Common myeloid progenitor, CD34-positive (primary cell): Measurements from ENCODE around the gene CDC42BPA.

Source experiments
- CTCF ChIA-PET: fragments of 350-600 bp; sonication (Branson Sonifier 250); formaldehyde crosslinking; loops from one replicate; lab custom pipeline; 2021; ENCODE audit warnings: antibody characterized with exemption; lab: Charles Lee
- POLR2A ChIA-PET: fragments of 350-600 bp; sonication (Branson Sonifier 250); formaldehyde crosslinking; loops from one replicate; lab custom pipeline; 2021; ENCODE audit warnings: antibody characterized with exemption; lab: Charles Lee
- DNase-seq, 3 donors: peaks; one replicate each; pipeline versions ENCODE4 v3.0.0 to v3.0.0-alpha.2; 2013
- H3K27ac ChIP-seq, 2 experiments: 1 replicate in 1 of 2; 2 replicates in 1 of 2; pipeline ENCODE4 v1.7.0; 2013; ENCODE audit warnings: inconsistent platforms in 2 of 2, low read length in 2 of 2, mild to moderate bottlenecking in 2 of 2, low read depth in 1 of 2, moderate library complexity in 1 of 2; ENCODE audit not compliant: severe bottlenecking in 2 of 2, insufficient read depth in 1 of 2, poor library complexity in 1 of 2
- H3K27me3 ChIP-seq, 5 experiments: replicated peaks in 2 of 5; 1 replicate in 3 of 5; 2 replicates in 2 of 5; pipeline versions ENCODE4 v1.6.1 to v1.7.0; 2013; ENCODE audit warnings: low read length in 4 of 5, mild to moderate bottlenecking in 2 of 5, moderate library complexity in 2 of 5, inconsistent platforms in 1 of 5; ENCODE audit not compliant: insufficient read depth in 5 of 5, control insufficient read depth in 4 of 5
- H3K36me3 ChIP-seq, 4 experiments: 1 replicate in 2 of 4; 2 replicates in 2 of 4; pipeline versions ENCODE4 v1.6.1 to v1.7.0; 2013; ENCODE audit warnings: low read length in 3 of 4, control low read depth in 1 of 4, mild to moderate bottlenecking in 1 of 4; ENCODE audit not compliant: control insufficient read depth in 4 of 4, insufficient read depth in 4 of 4
- H3K4me1 ChIP-seq, 4 experiments: 1 replicate in 3 of 4; 2 replicates in 1 of 4; pipeline versions ENCODE4 v1.6.1 to v1.7.1; 2013; ENCODE audit warnings: low read length in 3 of 4, mild to moderate bottlenecking in 3 of 4, control low read depth in 1 of 4, inconsistent platforms in 1 of 4, moderate library complexity in 1 of 4; ENCODE audit not compliant: control insufficient read depth in 4 of 4, insufficient read depth in 4 of 4; ENCODE audit errors: control extremely low read depth in 1 of 4
- H3K4me3 ChIP-seq, 7 experiments: 1 replicate in 4 of 7; 2 replicates in 3 of 7; pipeline versions ENCODE4 v1.5.1 to v1.7.0; 2013; ENCODE audit warnings: mild to moderate bottlenecking in 7 of 7, low read length in 6 of 7, moderate library complexity in 6 of 7, inconsistent platforms in 2 of 7, low read depth in 2 of 7, control low read depth in 1 of 7; ENCODE audit not compliant: insufficient read depth in 4 of 7, control insufficient read depth in 1 of 7; ENCODE audit errors: extremely low read depth in 1 of 7
- H3K9me3 ChIP-seq, 5 experiments: 1 replicate in 4 of 5; 2 replicates in 1 of 5; pipeline versions ENCODE4 v1.6.1 to v1.7.1; 2013; ENCODE audit warnings: low read length in 4 of 5, mild to moderate bottlenecking in 2 of 5, inconsistent platforms in 1 of 5, low read depth in 1 of 5, moderate library complexity in 1 of 5; ENCODE audit not compliant: control insufficient read depth in 4 of 5, insufficient read depth in 2 of 5; ENCODE audit errors: control extremely low read depth in 1 of 5
- WGBS: methylation state at CpG from one replicate; pipeline ENCODE4 v1.1.5; 2013; ENCODE audit not compliant: insufficient coverage; 5-methylcytosine and 5-hydroxymethylcytosine counted together

The CDC42BPA gene

GRCh38 chr1:226967665-226968064 lies 350.6 kb downstream of the CDC42BPA start:
- WGBS = 96% methylated on average over 3 of the region's 3 CpGs
- POLR2A ChIA-PET = no interaction called here
- no peak overlapping the region for H3K4me3 ChIP-seq
- no peaks in the 10 kb centered on the region for H3K27me3 ChIP-seq
- H3K4me1 ChIP-seq = peaks cover 0 to 19% (median 5%) of the 10 kb centered on the region in 4 experiments
- peaks cover 0 to 19% (median 7%) of the 10 kb centered on the region in 5 experiments for H3K9me3 ChIP-seq
- peaks cover 25 to 89% (median 52%) of the 10 kb centered on the region in 4 experiments for H3K36me3 ChIP-seq
- no peak for DNase-seq
- H3K27ac ChIP-seq = no peak overlapping the region
- CTCF ChIA-PET = no interaction called here

GRCh38 chr1:226966683-226967082 lies 351.6 kb downstream of the CDC42BPA start:
- peaks cover 25 to 89% (median 51%) of the 10 kb centered on the region in 4 experiments for H3K36me3 ChIP-seq
- no peak for DNase-seq
- WGBS = 100% methylated on average over 1 of the region's 4 CpGs
- H3K4me1 ChIP-seq = peaks cover 0 to 15% (median 5%) of the 10 kb centered on the region in 4 experiments
- no peaks in the 10 kb centered on the region for H3K27me3 ChIP-seq
- ChIA-PET POLR2A (no interaction called here), CTCF (no interaction called here)
- peaks cover 0 to 15% (median 7%) of the 10 kb centered on the region in 5 experiments for H3K9me3 ChIP-seq
- H3K27ac ChIP-seq = no peak overlapping the region
- no peak overlapping the region for H3K4me3 ChIP-seq

- peaks cover 0 to 13% (median 7%) of the 10 kb centered on the region in 5 experiments for H3K9me3 ChIP-seq
- ChIA-PET POLR2A (no interaction called here), CTCF (no interaction called here)
- no peak for DNase-seq
- peaks cover 25 to 89% (median 50%) of the 10 kb centered on the region in 4 experiments for H3K36me3 ChIP-seq
- H3K27me3 ChIP-seq = no peaks in the 10 kb centered on the region
- H3K4me3 ChIP-seq = no peak overlapping the region
- WGBS = 98% methylated on average over 19 of the region's 23 CpGs
- no peak overlapping the region for H3K27ac ChIP-seq
- peaks cover 0 to 14% (median 5%) of the 10 kb centered on the region in 4 experiments for H3K4me1 ChIP-seq
Measured at GRCh38 chr1:226965581-226966440, 352.5 kb downstream of the CDC42BPA start.

- CTCF ChIA-PET = no interaction called here
- H3K27me3 ChIP-seq = no peaks in the 10 kb centered on the region
- 96% methylated on average over 29 of the region's 29 CpGs for WGBS
- peak overlapping the region in 1 of 2 experiments; percentile 16 for H3K27ac ChIP-seq
- peaks cover 0 to 14% (median 5%) of the 10 kb centered on the region in 4 experiments for H3K4me1 ChIP-seq
- DNase-seq = no peak
- H3K4me3 ChIP-seq = no peak overlapping the region
- H3K9me3 ChIP-seq = peaks cover 0 to 8% (median 7%) of the 10 kb centered on the region in 5 experiments
- POLR2A ChIA-PET = no interaction called here
- peaks cover 22 to 81% (median 46%) of the 10 kb centered on the region in 4 experiments for H3K36me3 ChIP-seq
Measured at GRCh38 chr1:226964611-226965486, 353.4 kb downstream of the CDC42BPA start.

- Histone ChIP-seq H3K27me3 (no peaks in the 10 kb centered on the region), H3K36me3 (peaks cover 18 to 73% (median 42%) of the 10 kb centered on the region in 4 experiments), H3K9me3 (peaks cover 0 to 8% (median 2%) of the 10 kb centered on the region in 5 experiments), H3K4me3 (no peak overlapping the region), H3K27ac (peak overlapping the region in 1 of 2 experiments; percentile 63), H3K4me1 (peaks cover 0 to 14% (median 5%) of the 10 kb centered on the region in 4 experiments)
- WGBS = 65% methylated on average over 6 of the region's 6 CpGs
- DNase-seq = no peak
- POLR2A ChIA-PET = no interaction called here
- CTCF ChIA-PET = no interaction called here
Measured at GRCh38 chr1:226964068-226964425, 354.2 kb downstream of the CDC42BPA start.

GRCh38 chr1:226962421-226963391 lies 355.6 kb downstream of the CDC42BPA start:
- 92% methylated on average over 28 of the region's 28 CpGs for WGBS
- CTCF ChIA-PET = no interaction called here
- Histone ChIP-seq H3K4me1 (peaks cover 0 to 14% (median 5%) of the 10 kb centered on the region in 4 experiments), H3K4me3 (no peak overlapping the region), H3K36me3 (peaks cover 17 to 60% (median 35%) of the 10 kb centered on the region in 4 experiments), H3K27ac (no peak overlapping the region), H3K9me3 (peaks cover 0 to 2% (median 2%) of the 10 kb centered on the region in 5 experiments), H3K27me3 (no peaks in the 10 kb centered on the region)
- no peak for DNase-seq
- POLR2A ChIA-PET = no interaction called here
